MM.1S (cell line): ENCODE results near the gene DLEC1.
"Not testable (repeated sequence)": the region's sequence is repeated elsewhere in the genome, so short reads cannot be mapped to it uniquely, and the experiment has no call there.

ENCODE experiments used
- EZH2 ChIP-seq: fragments of 300-600 bp; sonication (generic); optimal IDR thresholded peaks from 2 replicates; pipeline ENCODE3; 2017; ENCODE audit warnings: low read depth, mild to moderate bottlenecking, antibody characterized with exemption, low read length, mixed read lengths
- EZH2phosphoT487 ChIP-seq: fragments of 300-600 bp; sonication (generic); IDR thresholded peaks from 2 replicates; pipeline ENCODE4 v1.6.1; 2018; ENCODE audit warnings: antibody characterized with exemption, low read length
- TF ChIP-seq, protein P1 (sequence below): fragments of 300-600 bp; sonication (generic); IDR thresholded peaks from 2 replicates; pipeline ENCODE4 v1.5.1; 2016; ENCODE audit warnings: antibody characterized with exemption, low read length, mixed read lengths

DNA sequence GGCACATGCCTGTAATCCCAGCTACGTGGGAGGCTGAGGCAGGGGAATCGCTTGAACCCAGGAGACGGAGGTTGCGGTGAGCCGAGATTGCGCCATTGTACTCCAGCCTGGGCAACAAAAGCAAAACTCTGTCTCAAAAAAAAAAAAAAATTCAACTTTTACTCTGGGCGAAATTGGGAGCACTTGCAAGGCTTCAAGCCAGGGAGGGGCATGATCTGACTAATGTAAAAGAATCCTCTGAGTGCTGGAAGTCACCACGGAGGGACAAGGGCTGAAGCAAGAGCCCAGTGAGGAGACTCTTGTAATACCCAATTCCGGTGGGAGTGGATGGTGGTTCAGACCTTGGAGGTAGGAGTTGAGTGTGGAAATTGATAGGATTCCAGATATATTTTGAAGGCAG lies 4.7 kb upstream of the DLEC1 start:
- TF ChIP-seq, protein P1, sequence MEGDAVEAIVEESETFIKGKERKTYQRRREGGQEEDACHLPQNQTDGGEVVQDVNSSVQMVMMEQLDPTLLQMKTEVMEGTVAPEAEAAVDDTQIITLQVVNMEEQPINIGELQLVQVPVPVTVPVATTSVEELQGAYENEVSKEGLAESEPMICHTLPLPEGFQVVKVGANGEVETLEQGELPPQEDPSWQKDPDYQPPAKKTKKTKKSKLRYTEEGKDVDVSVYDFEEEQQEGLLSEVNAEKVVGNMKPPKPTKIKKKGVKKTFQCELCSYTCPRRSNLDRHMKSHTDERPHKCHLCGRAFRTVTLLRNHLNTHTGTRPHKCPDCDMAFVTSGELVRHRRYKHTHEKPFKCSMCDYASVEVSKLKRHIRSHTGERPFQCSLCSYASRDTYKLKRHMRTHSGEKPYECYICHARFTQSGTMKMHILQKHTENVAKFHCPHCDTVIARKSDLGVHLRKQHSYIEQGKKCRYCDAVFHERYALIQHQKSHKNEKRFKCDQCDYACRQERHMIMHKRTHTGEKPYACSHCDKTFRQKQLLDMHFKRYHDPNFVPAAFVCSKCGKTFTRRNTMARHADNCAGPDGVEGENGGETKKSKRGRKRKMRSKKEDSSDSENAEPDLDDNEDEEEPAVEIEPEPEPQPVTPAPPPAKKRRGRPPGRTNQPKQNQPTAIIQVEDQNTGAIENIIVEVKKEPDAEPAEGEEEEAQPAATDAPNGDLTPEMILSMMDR = not testable (repeated sequence)
- not testable (repeated sequence) for TF ChIP-seq EZH2, EZH2phosphoT487
